C4-2B (cell line): ENCODE data around the gene CABLES2.

Experiments used
- H3K27ac ChIP-seq: fragments of 450-650 bp; 2 replicates; pipeline ENCODE4 v1.5.1; 2017
- ZFX ChIP-seq: fragments of 450-650 bp; IDR thresholded peaks from 2 replicates; pipeline ENCODE4 v1.6.1; 2017
- TF ChIP-seq, protein P1 (sequence below): fragments of 450-650 bp; conservative IDR thresholded peaks from 2 replicates; pipeline ENCODE4 v1.5.1; 2017; ENCODE audit warnings: mild to moderate bottlenecking

The CABLES2 gene

DNA sequence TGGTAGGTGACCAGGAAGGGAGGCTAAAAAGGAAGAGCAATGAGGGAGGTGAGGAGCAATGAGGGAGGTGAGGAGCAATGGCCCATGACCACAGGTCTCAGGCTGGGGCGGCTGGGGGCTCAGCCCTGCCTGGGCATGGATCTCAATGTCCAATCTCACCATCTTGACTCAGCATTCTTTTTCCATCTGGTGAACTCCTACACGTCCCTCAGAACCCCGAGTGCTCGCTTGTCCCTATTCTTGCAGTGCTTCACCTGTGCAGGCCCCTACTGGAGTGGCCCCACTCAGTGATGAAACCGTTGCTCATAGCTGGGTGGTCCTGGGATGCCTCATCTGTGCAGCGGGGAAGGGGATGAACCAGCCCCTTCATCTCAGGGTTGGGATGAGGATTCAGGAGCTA is 37.2 kb upstream of the CABLES2 start:
- no peak for TF ChIP-seq ZFX
- TF ChIP-seq, protein P1, sequence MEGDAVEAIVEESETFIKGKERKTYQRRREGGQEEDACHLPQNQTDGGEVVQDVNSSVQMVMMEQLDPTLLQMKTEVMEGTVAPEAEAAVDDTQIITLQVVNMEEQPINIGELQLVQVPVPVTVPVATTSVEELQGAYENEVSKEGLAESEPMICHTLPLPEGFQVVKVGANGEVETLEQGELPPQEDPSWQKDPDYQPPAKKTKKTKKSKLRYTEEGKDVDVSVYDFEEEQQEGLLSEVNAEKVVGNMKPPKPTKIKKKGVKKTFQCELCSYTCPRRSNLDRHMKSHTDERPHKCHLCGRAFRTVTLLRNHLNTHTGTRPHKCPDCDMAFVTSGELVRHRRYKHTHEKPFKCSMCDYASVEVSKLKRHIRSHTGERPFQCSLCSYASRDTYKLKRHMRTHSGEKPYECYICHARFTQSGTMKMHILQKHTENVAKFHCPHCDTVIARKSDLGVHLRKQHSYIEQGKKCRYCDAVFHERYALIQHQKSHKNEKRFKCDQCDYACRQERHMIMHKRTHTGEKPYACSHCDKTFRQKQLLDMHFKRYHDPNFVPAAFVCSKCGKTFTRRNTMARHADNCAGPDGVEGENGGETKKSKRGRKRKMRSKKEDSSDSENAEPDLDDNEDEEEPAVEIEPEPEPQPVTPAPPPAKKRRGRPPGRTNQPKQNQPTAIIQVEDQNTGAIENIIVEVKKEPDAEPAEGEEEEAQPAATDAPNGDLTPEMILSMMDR: no peak
- H3K27ac ChIP-seq: no peak overlapping the region

DNA sequence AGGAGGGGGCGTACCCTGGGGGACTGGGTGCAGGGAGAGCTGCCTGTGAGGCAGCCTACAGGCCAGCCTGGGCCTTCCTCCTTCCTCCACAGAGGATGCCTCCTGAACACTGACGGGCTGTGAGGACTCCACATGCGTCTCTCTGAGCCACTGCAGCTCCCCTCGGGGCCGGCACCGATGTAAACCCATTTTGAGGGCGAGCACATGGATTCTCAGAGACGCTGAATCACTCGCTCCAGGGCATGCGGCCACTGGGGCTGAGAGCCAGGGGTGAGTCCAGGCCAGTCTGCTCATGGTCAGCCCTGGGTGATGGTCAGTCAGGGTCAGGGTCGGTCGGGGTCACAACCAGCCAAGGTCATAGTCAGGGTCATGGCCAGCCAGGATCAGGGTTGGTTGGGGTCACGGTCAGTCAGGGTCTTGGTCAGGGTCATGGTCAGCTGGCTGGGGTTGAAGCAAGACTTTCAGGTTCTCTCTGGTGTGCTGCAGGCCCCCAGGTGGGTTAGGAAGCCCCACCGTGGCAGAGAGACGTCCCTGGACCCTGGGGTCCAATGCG is 35.0 kb upstream of the CABLES2 start:
- H3K27ac ChIP-seq: no peak overlapping the region
- no peak for TF ChIP-seq ZFX
- TF ChIP-seq, protein P1: no peak

DNA sequence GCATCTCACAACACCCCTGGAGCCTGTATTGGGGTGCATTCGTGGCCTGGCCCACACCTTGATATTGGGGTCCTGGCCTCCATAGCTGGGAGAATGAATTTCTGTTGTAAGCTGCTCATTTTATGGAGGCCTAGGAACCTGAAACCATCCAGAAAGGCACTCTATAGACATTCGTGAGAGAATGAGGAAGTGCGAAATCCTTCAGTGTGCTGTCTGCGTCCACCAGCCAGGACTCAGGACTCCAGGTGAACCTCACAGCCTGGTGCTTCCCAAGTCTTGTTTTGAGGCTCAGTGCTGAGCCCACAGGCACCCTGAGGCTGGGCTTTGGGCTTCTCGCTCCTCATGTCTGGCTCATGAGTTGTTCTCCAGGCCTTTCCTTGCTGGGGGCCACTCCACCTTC is 32.1 kb upstream of the CABLES2 start:
- no peak overlapping the region for H3K27ac ChIP-seq
- TF ChIP-seq ZFX: no peak
- TF ChIP-seq, protein P1: no peak

DNA sequence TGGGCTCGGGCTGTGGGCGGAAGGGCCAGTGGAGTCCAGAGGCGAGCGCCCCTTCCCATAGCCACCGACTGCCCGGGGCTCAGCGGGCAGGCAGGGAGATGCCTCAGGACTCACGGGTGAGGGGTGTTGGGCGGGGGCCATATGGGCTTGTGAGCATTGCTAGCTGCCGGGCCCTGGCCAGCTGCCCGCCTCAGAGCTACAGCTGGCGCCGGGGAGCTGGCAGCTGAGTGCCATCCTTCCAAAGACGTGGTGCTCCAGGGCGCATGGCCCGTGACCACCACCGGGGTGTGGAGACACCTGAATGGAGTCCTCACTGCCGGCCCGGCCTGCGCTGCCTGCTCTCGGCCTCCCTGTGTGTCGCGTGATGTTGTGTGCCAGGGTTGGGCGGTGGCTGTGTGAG is 30.8 kb upstream of the CABLES2 start:
- TF ChIP-seq, protein P1: no peak
- no peak for TF ChIP-seq ZFX
- no peak overlapping the region for H3K27ac ChIP-seq

DNA sequence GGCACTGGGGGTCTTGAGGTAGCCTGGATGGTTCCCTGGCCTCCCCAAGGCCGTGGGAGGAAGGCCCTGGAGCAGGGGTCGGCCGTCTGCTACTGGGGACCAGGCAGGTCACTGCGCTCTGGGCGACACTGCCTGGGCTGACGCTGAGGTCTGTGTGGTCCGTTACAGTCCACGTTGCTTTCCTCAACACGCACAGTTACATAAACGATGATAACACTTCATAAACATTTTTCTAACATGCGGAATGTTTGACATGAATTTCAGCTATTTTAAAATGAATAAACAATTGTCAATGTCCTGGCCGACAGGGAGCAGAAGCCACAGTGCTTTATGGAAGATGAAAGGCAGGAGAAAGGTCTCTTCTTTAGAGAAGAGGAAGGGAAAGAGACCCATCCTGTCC is 30.4 kb upstream of the CABLES2 start:
- TF ChIP-seq, protein P1: no peak
- no peak for TF ChIP-seq ZFX
- no peak overlapping the region for H3K27ac ChIP-seq

DNA sequence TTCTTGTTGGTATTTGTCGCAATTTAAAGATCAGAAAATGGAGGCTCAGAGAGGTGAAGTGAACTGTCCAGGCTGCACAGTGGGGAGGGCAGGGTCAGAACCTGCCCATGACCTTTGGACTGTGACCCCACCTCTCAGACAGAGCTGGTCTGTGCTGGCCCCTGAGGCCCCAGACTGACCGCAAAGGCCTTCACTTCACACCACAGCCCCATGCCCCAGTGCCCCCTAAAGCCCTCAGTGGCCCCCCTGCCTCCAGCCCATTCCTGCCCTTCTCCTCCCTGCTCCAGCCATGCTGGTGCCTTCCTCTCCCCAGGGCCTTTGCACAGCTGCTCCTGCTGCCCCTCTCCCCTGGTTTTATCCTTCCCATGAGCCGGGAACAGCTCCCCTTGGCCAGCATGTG is 29.6 kb upstream of the CABLES2 start:
- TF ChIP-seq, protein P1: no peak
- TF ChIP-seq ZFX: no peak
- H3K27ac ChIP-seq: no peak overlapping the region

DNA sequence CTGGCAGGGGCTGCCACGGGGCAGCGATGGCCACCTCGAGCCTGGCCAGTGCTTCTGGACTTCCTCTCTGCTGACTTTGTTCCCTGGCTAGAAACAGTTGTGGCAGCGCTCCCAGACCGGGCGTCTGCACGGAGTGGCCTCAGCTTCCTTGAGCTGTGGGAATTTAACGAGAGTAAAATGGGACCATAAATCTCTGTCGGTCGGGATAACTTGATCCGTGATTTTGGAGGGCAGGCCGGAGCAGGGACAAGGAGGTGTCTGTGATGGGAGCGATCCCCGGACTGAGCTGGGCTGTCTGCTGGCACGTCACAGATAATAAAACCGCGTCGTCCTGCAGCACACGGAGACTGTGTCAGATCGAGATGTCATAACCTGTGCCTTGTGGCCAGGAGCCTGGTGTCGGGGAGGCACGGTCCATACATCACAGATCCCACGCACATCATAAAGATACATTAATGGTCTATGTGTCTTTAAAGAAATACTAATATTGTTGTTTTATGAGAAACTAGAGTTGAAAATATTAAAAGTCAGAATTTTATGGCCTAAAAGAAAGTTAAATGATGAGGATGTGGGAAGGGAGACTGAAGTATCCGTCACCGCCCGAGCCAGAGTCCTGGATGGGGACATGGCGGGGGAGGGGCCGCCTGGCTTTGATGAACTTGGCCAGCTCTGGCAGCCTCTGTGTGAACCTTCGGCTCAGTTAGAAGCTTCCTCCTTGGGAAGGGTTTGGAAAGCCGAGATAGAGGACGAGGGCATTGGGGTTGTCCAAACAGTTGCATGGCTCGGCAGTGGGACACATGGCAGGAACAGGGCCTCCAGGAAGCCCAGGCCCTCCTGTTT is 26.8 kb upstream of the CABLES2 start:
- peak overlapping the region; percentile 37 for H3K27ac ChIP-seq

More for the DNA sequence above, 26.8 kb upstream of the CABLES2 start:
- no peak for TF ChIP-seq ZFX
- TF ChIP-seq, protein P1: no peak
